Lower leg skin (tissue), 4 donors: ENCODE results near the gene BABAM2. TPM values are rescaled to one million over a fixed set of nuclear protein-coding genes. Genes with fewer than 3 reads are reported as not detected.
A peak's percentile ranks its signal among the peaks of the same experiment; 100 is the strongest.

Experiments
- DNase-seq, 2 donors: peaks; one replicate each; pipeline ENCODE4 v3.0.0-alpha.2; 2019; ENCODE audit warnings: low spot score in 2 of 2
- H3K4me3 ChIP-seq: fragments of 200-600 bp; sonication (generic); 2 replicates; pipeline ENCODE4 v1.5.1; 2017; ENCODE audit warnings: mild to moderate bottlenecking, low read depth; ENCODE audit not compliant: poor library complexity, severe bottlenecking
- CTCF ChIP-seq, 3 donors: fragments of 450-650 bp; IDR thresholded peaks; one replicate each; pipeline ENCODE4 v1.5.1; 2016; ENCODE audit warnings: antibody characterized with exemption in 3 of 3, mild to moderate bottlenecking in 3 of 3, moderate library complexity in 2 of 3
- POLR2A ChIP-seq, 2 donors: fragments of 450-650 bp; IDR thresholded peaks; one replicate each; pipeline ENCODE4 v1.6.1; 2016 to 2017; ENCODE audit warnings: antibody characterized with exemption in 2 of 2, mild to moderate bottlenecking in 1 of 2, moderate library complexity in 1 of 2
- WGBS, 2 donors: methylation state at CpG; one replicate each; pipeline ENCODE4 v1.1.5; 2018; 5-methylcytosine and 5-hydroxymethylcytosine counted together
- intact Hi-C: fragments of 100-400 bp; cut with DNase I; formaldehyde crosslinking; loops from one replicate; pipeline ENCODE4 v1.15.0; 2023; ENCODE audit warnings: low total_unique reads
- total RNA-seq, 4 donors: library from RNA; depleted of rRNA; stranded (reverse); fragments of >200 nt; gene quantifications; one replicate each; pipeline ENCODE4 v1.1.0, GENCODE V29; 2016

The BABAM2 gene
- total RNA-seq, 4 donors from 2014 or later: 18.4 to 28.5 (median 23.9) TPM

GRCh38 chr2:28276076-28276618 is 385.6 kb downstream of the BABAM2 start:
- intact Hi-C loops: no loop called here
- WGBS, 2 donors: 32 to 56% methylated on average over 11 of the region's 11 CpGs
- H3K4me3 ChIP-seq: no peak overlapping the region
- DNase-seq: no peak
- TF ChIP-seq CTCF (IDR thresholded peaks at IDR 0.05): no peak
- no peak for TF ChIP-seq POLR2A (IDR thresholded peaks at IDR 0.05)

GRCh38 chr2:28276807-28277206 is 386.3 kb downstream of the BABAM2 start:
- intact Hi-C loops: no loop called here
- WGBS, 2 donors: 89 to 90% methylated on average over 9 of the region's 9 CpGs
- DNase-seq: peak in 1 of 2 donors; percentile 49
- no peak overlapping the region for H3K4me3 ChIP-seq
- no peak for TF ChIP-seq CTCF (IDR thresholded peaks at IDR 0.05)
- TF ChIP-seq POLR2A (IDR thresholded peaks at IDR 0.05): no peak

GRCh38 chr2:28277466-28277865 is 386.9 kb downstream of the BABAM2 start:
- intact Hi-C loops: no loop called here
- WGBS, 2 donors: 88 to 92% methylated on average over 7 of the region's 7 CpGs
- no peak overlapping the region for H3K4me3 ChIP-seq
- TF ChIP-seq CTCF (IDR thresholded peaks at IDR 0.05): no peak
- DNase-seq: no peak

GRCh38 chr2:28279371-28279770 is 388.8 kb downstream of the BABAM2 start:
- TF ChIP-seq CTCF (IDR thresholded peaks at IDR 0.05) (no peak), POLR2A (IDR thresholded peaks at IDR 0.05) (no peak)
- DNase-seq: no peak
- intact Hi-C loops: no loop called here
- H3K4me3 ChIP-seq: no peak overlapping the region
- WGBS, 2 donors: 91 to 95% methylated on average over 4 of the region's 4 CpGs

GRCh38 chr2:28280619-28281018 is 390.1 kb downstream of the BABAM2 start:
- intact Hi-C loops: no loop called here
- no peak for DNase-seq
- WGBS, 2 donors: 92% methylated on average over 4 of the region's 4 CpGs
- TF ChIP-seq POLR2A (IDR thresholded peaks at IDR 0.05) (no peak), CTCF (IDR thresholded peaks at IDR 0.05) (no peak)
- H3K4me3 ChIP-seq: no peak overlapping the region

GRCh38 chr2:28281739-28282138 is 391.2 kb downstream of the BABAM2 start:
- intact Hi-C loops: no loop called here
- no peak for TF ChIP-seq POLR2A (IDR thresholded peaks at IDR 0.05)
- no peak for TF ChIP-seq CTCF (IDR thresholded peaks at IDR 0.05)

More at GRCh38 chr2:28281739-28282138, 391.2 kb downstream of the BABAM2 start:
- DNase-seq: no peak
- WGBS, 2 donors: 97 to 100% methylated on average over 1 of the region's 1 CpG
- no peak overlapping the region for H3K4me3 ChIP-seq
